ENCODE data around the gene FGA. TPM values are rescaled to one million over a fixed set of nuclear protein-coding genes. Genes with fewer than 3 reads are reported as not detected.

FGA gene
- not detected for total RNA-seq

GRCh38 chr4:154590329-154591006 is at the start of gene FGA:
Gene FGA (minus strand): TSS chr4:154590742. CDS start chr4:154590687, 55 bp downstream.
- ChIA-PET POLR2A (no interaction called here), CTCF (no interaction called here)

GRCh38 chr4:154634058-154634457 is 43.5 kb upstream of the FGA start:
- CTCF ChIA-PET = no interaction called here
- POLR2A ChIA-PET = no interaction called here

GRCh38 chr4:154631828-154632227 is 41.3 kb upstream of the FGA start:
- CTCF ChIA-PET = interaction anchor here (1.5 kb wide), 1 partner anchor 73 kb away, joined by 3 read pairs; no protein-coding TSS in a partner anchor
- POLR2A ChIA-PET = no interaction called here

- POLR2A ChIA-PET = no interaction called here
- CTCF ChIA-PET = interaction anchor here (1.5 kb wide), 1 partner anchor 12 kb away, joined by 3 read pairs; no protein-coding TSS in a partner anchor
These were observed 39.8 kb upstream of the FGA start for GRCh38 chr4:154630324-154630723.

- CTCF ChIA-PET = no interaction called here
- POLR2A ChIA-PET = no interaction called here
These were observed 36.4 kb upstream of the FGA start for GRCh38 chr4:154626793-154627484.

- CTCF ChIA-PET = interaction anchor here (0.6 to 9.4 kb wide), 2 partner anchors 61 to 73 kb away, joined by 3 to 40 read pairs; no protein-coding TSS in a partner anchor
- POLR2A ChIA-PET = no interaction called here
These were observed 35.4 kb upstream of the FGA start for GRCh38 chr4:154625971-154626370.

- POLR2A ChIA-PET = no interaction called here
- CTCF ChIA-PET = interaction anchor here (1.3 to 9.4 kb wide), 2 partner anchors 71 to 74 kb away, joined by 6 to 40 read pairs; partner anchors contain the start of gene PLRG1
These were observed 33.5 kb upstream of the FGA start for GRCh38 chr4:154623995-154624394.

GRCh38 chr4:154623436-154623835 is 32.9 kb upstream of the FGA start:
- ChIA-PET CTCF (interaction anchor here (1.0 to 9.4 kb wide), 3 partner anchors 11 to 73 kb away, joined by 4 to 40 read pairs (median 6); partner anchors contain the start of genes FGG and PLRG1), POLR2A (no interaction called here)

GRCh38 chr4:154622598-154622997 is 32.1 kb upstream of the FGA start:
- ChIA-PET CTCF (interaction anchor here (0.6 to 9.4 kb wide), 6 partner anchors 10 to 1587 kb away, joined by 3 to 40 read pairs (median 5); partner anchors contain the start of genes FGG and PLRG1), POLR2A (no interaction called here)

GRCh38 chr4:154620111-154620510 is 29.6 kb upstream of the FGA start:
- CTCF ChIA-PET = interaction anchor here (1.7 to 9.4 kb wide), 2 partner anchors 67 to 70 kb away, joined by 3 to 40 read pairs; partner anchors contain the start of gene PLRG1
- POLR2A ChIA-PET = interaction anchor here (0.6 kb wide), 1 partner anchor 113 kb away, joined by 3 read pairs; no protein-coding TSS in a partner anchor

GRCh38 chr4:154618708-154619315 is 28.3 kb upstream of the FGA start:
- ChIA-PET POLR2A (no interaction called here), CTCF (interaction anchor here (0.9 to 9.4 kb wide), 5 partner anchors 12 to 69 kb away, joined by 3 to 40 read pairs (median 9); partner anchors contain the start of gene PLRG1)

GRCh38 chr4:154617820-154618317 is 27.3 kb upstream of the FGA start:
- CTCF ChIA-PET = interaction anchor here (1.8 to 9.4 kb wide), 3 partner anchors 59 to 68 kb away, joined by 9 to 40 read pairs (median 11); partner anchors contain the start of gene PLRG1
- POLR2A ChIA-PET = no interaction called here

- POLR2A ChIA-PET = no interaction called here
- CTCF ChIA-PET = interaction anchor here (0.6 kb wide), 1 partner anchor 154 kb away, joined by 3 read pairs; no protein-coding TSS in a partner anchor
These were observed 26.2 kb upstream of the FGA start for GRCh38 chr4:154616731-154617130.

GRCh38 chr4:154616287-154616686 is 25.7 kb upstream of the FGA start:
- ChIA-PET POLR2A (no interaction called here), CTCF (interaction anchor here (0.6 kb wide), 1 partner anchor 154 kb away, joined by 3 read pairs; no protein-coding TSS in a partner anchor)

- ChIA-PET POLR2A (no interaction called here), CTCF (no interaction called here)
These were observed 24.7 kb upstream of the FGA start for GRCh38 chr4:154615211-154615610.

GRCh38 chr4:154614306-154614705 is 23.8 kb upstream of the FGA start:
- ChIA-PET POLR2A (no interaction called here), CTCF (no interaction called here)

GRCh38 chr4:154612472-154613414 is 22.2 kb upstream of the FGA start, which contains the start of gene FGG:
Gene FGG (minus strand): TSS chr4:154612656. CDS start chr4:154612609, 47 bp downstream.
- ChIA-PET CTCF (interaction anchor here (1.0 to 1.5 kb wide), 3 partner anchors 10 to 60 kb away, joined by 3 to 4 read pairs (median 3); no protein-coding TSS in a partner anchor), POLR2A (no interaction called here)

- POLR2A ChIA-PET = no interaction called here
These were observed 21.3 kb upstream of the FGA start for GRCh38 chr4:154611833-154612232.

GRCh38 chr4:154610582-154610981 is 20.0 kb upstream of the FGA start:
- ChIA-PET CTCF (no interaction called here), POLR2A (no interaction called here)

More at GRCh38 chr4:154611833-154612232, 21.3 kb upstream of the FGA start:
- CTCF ChIA-PET = interaction anchor here (1.4 kb wide), 1 partner anchor 59 kb away, joined by 3 read pairs; no protein-coding TSS in a partner anchor

Data from activated CD8-positive, alpha-beta memory T cell treated with anti-CD3 and anti-CD28 coated beads for 36 hours (primary cell).